ENCODE results near the gene CDH3. TPM values are rescaled to one million over a fixed set of nuclear protein-coding genes. Genes with fewer than 3 reads are reported as not detected.

Gene CDH3
- total and polyA plus RNA-seq, 2 of the 13 experiments (the other 11 are each of a cell fraction or from before 2014, with no cell fraction given) = 0.11 TPM; not detected in 1

- peak; percentile 77; the same call in 1 of the 2 replicates for TF ChIP-seq ZBTB39 (CRISPR knock-in tag; IDR thresholded peaks at IDR 0.05)
- peak; percentile 77; the same call in 1 of the 2 replicates for TF ChIP-seq IRF9 (CRISPR knock-in tag; IDR thresholded peaks at IDR 0.05; ENCODE audit: borderline replicate concordance)
- peak; percentile 58; the same call in 1 of the 2 replicates for TF ChIP-seq ZNF274 (CRISPR knock-in tag; IDR thresholded peaks at IDR 0.05)
- TF ChIP-seq ZNF260 (CRISPR knock-in tag; IDR thresholded peaks at IDR 0.05; ENCODE audit: borderline replicate concordance, low read depth) = no peak
- TF ChIP-seq JUND (CRISPR knock-in tag; IDR thresholded peaks at IDR 0.05) = peak; percentile 98
- TF ChIP-seq ZNF431 (CRISPR knock-in tag; IDR thresholded peaks at IDR 0.05; ENCODE audit: borderline replicate concordance, low read depth) = peak; percentile 53; the same call in 1 of the 2 replicates
- peak; percentile 92 for TF ChIP-seq HNF4A (CRISPR knock-in tag; IDR thresholded peaks at IDR 0.05)
- TF ChIP-seq ZNF296 (CRISPR knock-in tag; conservative IDR thresholded peaks at IDR 0.05) = no peak
- 0 out of 2 replicates have a peak, but pooled peaks have one; percentile 72 for TF ChIP-seq RFXAP (CRISPR knock-in tag; IDR thresholded peaks at IDR 0.05; ENCODE audit: borderline replicate concordance)
- TF ChIP-seq E2F2 (CRISPR knock-in tag; IDR thresholded peaks at IDR 0.05; ENCODE audit: borderline replicate concordance) = no peak
- TF ChIP-seq MED1 (CRISPR knock-in tag; IDR thresholded peaks at IDR 0.05) = peak; percentile 98
- no peak for TF ChIP-seq ZNF678 (CRISPR knock-in tag; IDR thresholded peaks at IDR 0.05)
- peak; percentile 67; the same call in 1 of the 2 replicates for TF ChIP-seq ELF1 (CRISPR knock-in tag; IDR thresholded peaks at IDR 0.05)
- TF ChIP-seq ZNF629 (CRISPR knock-in tag; conservative IDR thresholded peaks at IDR 0.05) = peak; percentile 73
- 0 out of 2 replicates have a peak, but pooled peaks have one; percentile 19 for TF ChIP-seq ETV6 (CRISPR knock-in tag; conservative IDR thresholded peaks at IDR 0.05)
- TF ChIP-seq HOXA3 (CRISPR knock-in tag; IDR thresholded peaks at IDR 0.05) = peak; percentile 92
- no peak for TF ChIP-seq ELK4 (CRISPR knock-in tag; IDR thresholded peaks at IDR 0.05; ENCODE audit: borderline replicate concordance)
- TF ChIP-seq CCDC6 (CRISPR knock-in tag; IDR thresholded peaks at IDR 0.05) = peak; percentile 71; the same call in 1 of the 2 replicates
- peak; percentile 40; the same call in 1 of the 2 replicates for TF ChIP-seq ZNF276 (CRISPR knock-in tag; IDR thresholded peaks at IDR 0.05; ENCODE audit: low read depth)
- peak; percentile 74; the same call in 1 of the 2 replicates for TF ChIP-seq TBX3 (IDR thresholded peaks at IDR 0.05; ENCODE audit: borderline replicate concordance)
- no peak for TF ChIP-seq ZNF101 (CRISPR knock-in tag; IDR thresholded peaks at IDR 0.05; ENCODE audit: borderline replicate concordance, low read depth)
- TF ChIP-seq CENPBD1 (CRISPR knock-in tag; IDR thresholded peaks at IDR 0.05; ENCODE audit: borderline replicate concordance, low read depth) = no peak
These were observed 99.7 kb downstream of the CDH3 start (continued) for GRCh38 chr16:68744744-68745280.
